ENCODE measurements around the gene PNPLA7. TPM values are rescaled to one million over a fixed set of nuclear protein-coding genes. Genes with fewer than 3 reads are reported as not detected.

Gene PNPLA7
- total and polyA plus RNA-seq, 2 of the 13 experiments (the other 11 are each of a cell fraction or from before 2014, with no cell fraction given): 0.42 to 1.5 TPM

GRCh38 chr9:137459601-137460362 lies 90.4 kb downstream of the PNPLA7 start (continued):
- peak; percentile 53 for TF ChIP-seq ZNF770 (CRISPR knock-in tag; IDR thresholded peaks at IDR 0.05)
- no peak for TF ChIP-seq ZNF337 (CRISPR knock-in tag; IDR thresholded peaks at IDR 0.05; ENCODE audit: borderline replicate concordance, low read depth)
- no peak for TF ChIP-seq CREB3 (CRISPR knock-in tag; IDR thresholded peaks at IDR 0.05)
- TF ChIP-seq ARHGAP35 (CRISPR knock-in tag; IDR thresholded peaks at IDR 0.05; ENCODE audit: borderline replicate concordance): 0 out of 2 replicates have a peak, but pooled peaks have one; percentile 29
- TF ChIP-seq MED1 (CRISPR knock-in tag; IDR thresholded peaks at IDR 0.05): no peak
- TF ChIP-seq PRPF4 (IDR thresholded peaks at IDR 0.05; ENCODE audit: low read depth, low read length, poor library complexity, severe bottlenecking): no peak
- TF ChIP-seq ZNF256 (CRISPR knock-in tag; conservative IDR thresholded peaks at IDR 0.05): 0 out of 2 replicates have a peak, but pooled peaks have one; percentile 1
- TF ChIP-seq SNAPC5 (CRISPR knock-in tag; IDR thresholded peaks at IDR 0.05; ENCODE audit: borderline replicate concordance): no peak
- no peak for TF ChIP-seq ZNF589 (CRISPR knock-in tag; conservative IDR thresholded peaks at IDR 0.05)
- TF ChIP-seq ZSCAN25 (CRISPR knock-in tag; IDR thresholded peaks at IDR 0.05): no peak
- TF ChIP-seq ZNF451 (CRISPR knock-in tag; IDR thresholded peaks at IDR 0.05): no peak
- TF ChIP-seq KDM4B (CRISPR knock-in tag; IDR thresholded peaks at IDR 0.05): no peak
- TF ChIP-seq ZNF850 (CRISPR knock-in tag; conservative IDR thresholded peaks at IDR 0.05): no peak
- no peak for TF ChIP-seq ZNF572 (CRISPR knock-in tag; IDR thresholded peaks at IDR 0.05)
- no peak for TF ChIP-seq ZBTB25 (CRISPR knock-in tag; IDR thresholded peaks at IDR 0.05)
- TF ChIP-seq ZNF367 (CRISPR knock-in tag; IDR thresholded peaks at IDR 0.05; ENCODE audit: borderline replicate concordance): no peak
- TF ChIP-seq ZNF281 (CRISPR knock-in tag; IDR thresholded peaks at IDR 0.05; ENCODE audit: borderline replicate concordance): no peak; the same call in 1 of the 2 replicates
- no peak for TF ChIP-seq SRSF9 (IDR thresholded peaks at IDR 0.05; ENCODE audit: borderline replicate concordance, insufficient read depth, low read depth, low read length, poor library complexity, severe bottlenecking)
- no peak for TF ChIP-seq ZNF547 (CRISPR knock-in tag; IDR thresholded peaks at IDR 0.05)

All from HepG2 (cell line).